Ovary (tissue), 3 donors: Measurements from ENCODE around the gene R3HDM1.

Source experiments
- POLR2A ChIP-seq: fragments of 450-650 bp; IDR thresholded peaks from one replicate; pipeline ENCODE4 v1.6.1; 2017; ENCODE audit warnings: antibody characterized with exemption, mild to moderate bottlenecking, moderate library complexity
- TF ChIP-seq, protein P1 (sequence below), 3 donors: fragments of 450-650 bp in 2 of 3; fragments of 200-600 bp in 1 of 3; IDR thresholded peaks; one replicate each; pipeline versions ENCODE4 v1.5.1 to v1.8.0; 2016 to 2022; ENCODE audit warnings: antibody characterized with exemption in 3 of 3, mild to moderate bottlenecking in 1 of 3
- donor health status: DM: no; HTN: no; CAD: no.

DNA sequence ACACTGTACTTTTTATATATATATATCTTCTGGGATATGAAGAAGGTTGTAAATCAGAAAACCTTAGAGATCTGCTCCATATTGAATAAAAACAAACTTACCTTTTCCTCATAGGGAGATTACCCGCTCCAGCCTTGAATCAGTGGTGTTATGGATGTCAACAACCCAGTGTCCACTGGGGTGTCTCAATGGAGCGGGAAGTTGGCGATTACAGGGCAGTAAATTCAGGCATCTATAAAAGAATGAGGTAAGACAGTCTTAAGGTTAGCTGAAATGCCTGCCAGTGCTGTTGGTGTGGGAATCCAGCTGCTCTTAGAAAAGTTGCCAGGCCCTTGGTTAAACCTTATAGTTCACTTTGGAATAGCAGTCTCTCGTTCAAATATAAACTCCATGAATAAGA, 102.3 kb downstream of the R3HDM1 start:
- no peak for TF ChIP-seq POLR2A
- TF ChIP-seq, protein P1, sequence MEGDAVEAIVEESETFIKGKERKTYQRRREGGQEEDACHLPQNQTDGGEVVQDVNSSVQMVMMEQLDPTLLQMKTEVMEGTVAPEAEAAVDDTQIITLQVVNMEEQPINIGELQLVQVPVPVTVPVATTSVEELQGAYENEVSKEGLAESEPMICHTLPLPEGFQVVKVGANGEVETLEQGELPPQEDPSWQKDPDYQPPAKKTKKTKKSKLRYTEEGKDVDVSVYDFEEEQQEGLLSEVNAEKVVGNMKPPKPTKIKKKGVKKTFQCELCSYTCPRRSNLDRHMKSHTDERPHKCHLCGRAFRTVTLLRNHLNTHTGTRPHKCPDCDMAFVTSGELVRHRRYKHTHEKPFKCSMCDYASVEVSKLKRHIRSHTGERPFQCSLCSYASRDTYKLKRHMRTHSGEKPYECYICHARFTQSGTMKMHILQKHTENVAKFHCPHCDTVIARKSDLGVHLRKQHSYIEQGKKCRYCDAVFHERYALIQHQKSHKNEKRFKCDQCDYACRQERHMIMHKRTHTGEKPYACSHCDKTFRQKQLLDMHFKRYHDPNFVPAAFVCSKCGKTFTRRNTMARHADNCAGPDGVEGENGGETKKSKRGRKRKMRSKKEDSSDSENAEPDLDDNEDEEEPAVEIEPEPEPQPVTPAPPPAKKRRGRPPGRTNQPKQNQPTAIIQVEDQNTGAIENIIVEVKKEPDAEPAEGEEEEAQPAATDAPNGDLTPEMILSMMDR (IDR thresholded peaks at IDR 0.05) = no peak
